K562 (cell line): ENCODE results near the gene RTN4.

ENCODE experiments used
- BCOR ChIP-seq: fragments of 450-650 bp; IDR thresholded peaks from 2 replicates; pipeline ENCODE4 v1.6.1; 2016
- EP300 ChIP-seq: IDR thresholded peaks from 2 replicates; pipeline ENCODE4 v1.6.1; 2012; ENCODE audit warnings: low read length, improper control_type of control experiment
- HEY1 ChIP-seq: fragments of 250-450 bp; sonication (Bioruptor Pico); IDR thresholded peaks from 2 replicates; pipeline ENCODE4 v1.5.0; 2020; ENCODE audit warnings: mild to moderate bottlenecking, moderate library complexity, borderline replicate concordance
- MYC ChIP-seq, 2 experiments: fragments of 250-450 bp in 1 of 2; sonication (Bioruptor Pico) in 1 of 2; IDR thresholded peaks; 2 replicates each; pipeline versions ENCODE4 v1.5.1 to v1.6.1; 2012 to 2021; ENCODE audit warnings: low read depth in 2 of 2, borderline replicate concordance in 1 of 2, improper control_type of control experiment in 1 of 2, low read length in 1 of 2, mild to moderate bottlenecking in 1 of 2, moderate library complexity in 1 of 2
- SIRT6 ChIP-seq: IDR thresholded peaks from one replicate; pipeline ENCODE4 v1.6.1; 2012; ENCODE audit warnings: low read depth, mild to moderate bottlenecking, control low read depth, inconsistent platforms, low read length, moderate library complexity
- SIX5 ChIP-seq, 2 experiments: IDR thresholded peaks; 2 replicates each; pipeline ENCODE4 v1.6.1; 2011; ENCODE audit warnings: low read length in 2 of 2, borderline replicate concordance in 1 of 2, low read depth in 1 of 2, mild to moderate bottlenecking in 1 of 2, moderate library complexity in 1 of 2; ENCODE audit not compliant: insufficient read depth in 1 of 2
- TBP ChIP-seq: optimal IDR thresholded peaks from 2 replicates; pipeline ENCODE3; 2011; ENCODE audit warnings: low read depth, low read length, improper control_type of control experiment
- ZFX ChIP-seq: sonication (generic); formaldehyde crosslinking; IDR thresholded peaks from 2 replicates; pipeline ENCODE4 v1.8.0; 2022; ENCODE audit warnings: mild to moderate bottlenecking, missing genetic modification reagents, moderate library complexity
- TF ChIP-seq, protein P1 (sequence below): fragments of 450-650 bp; formaldehyde crosslinking; IDR thresholded peaks from 2 replicates; pipeline ENCODE4 v1.4.0; 2022; ENCODE audit warnings: missing genetic modification characterization
- TF ChIP-seq, protein P2 (sequence below), 3 experiments: IDR thresholded peaks in 2 of 3; conservative IDR thresholded peaks in 1 of 3; 2 replicates each; pipeline ENCODE4 v1.5.1; 2011 to 2012; ENCODE audit warnings: low read length in 3 of 3, mild to moderate bottlenecking in 3 of 3, control low read depth in 2 of 3, improper control_type of control experiment in 1 of 3, inconsistent platforms in 1 of 3, low read depth in 1 of 3, mixed read lengths in 1 of 3, moderate library complexity in 1 of 3; ENCODE audit not compliant: insufficient read depth in 2 of 3

DNA sequence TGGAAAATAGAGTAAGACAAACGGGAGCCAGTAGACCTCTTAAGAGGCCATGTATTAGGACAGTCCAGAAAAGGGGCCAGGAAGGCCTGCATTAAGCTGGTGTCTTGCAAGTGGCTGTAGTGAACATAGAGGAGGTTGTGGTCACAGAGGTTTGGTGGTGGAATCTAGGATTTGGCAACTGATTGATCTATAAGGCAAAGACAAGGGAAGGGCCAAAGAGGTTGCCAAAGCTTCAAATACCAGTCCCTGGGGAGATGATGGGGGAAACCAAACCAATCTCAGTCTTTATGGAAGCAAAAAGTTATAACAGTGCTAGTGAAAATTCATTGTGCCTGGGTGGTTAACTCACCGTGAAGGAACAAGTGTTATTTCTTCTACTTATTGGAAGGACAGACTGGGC is 28.7 kb upstream of the RTN4 start:
- TF ChIP-seq, protein P1, sequence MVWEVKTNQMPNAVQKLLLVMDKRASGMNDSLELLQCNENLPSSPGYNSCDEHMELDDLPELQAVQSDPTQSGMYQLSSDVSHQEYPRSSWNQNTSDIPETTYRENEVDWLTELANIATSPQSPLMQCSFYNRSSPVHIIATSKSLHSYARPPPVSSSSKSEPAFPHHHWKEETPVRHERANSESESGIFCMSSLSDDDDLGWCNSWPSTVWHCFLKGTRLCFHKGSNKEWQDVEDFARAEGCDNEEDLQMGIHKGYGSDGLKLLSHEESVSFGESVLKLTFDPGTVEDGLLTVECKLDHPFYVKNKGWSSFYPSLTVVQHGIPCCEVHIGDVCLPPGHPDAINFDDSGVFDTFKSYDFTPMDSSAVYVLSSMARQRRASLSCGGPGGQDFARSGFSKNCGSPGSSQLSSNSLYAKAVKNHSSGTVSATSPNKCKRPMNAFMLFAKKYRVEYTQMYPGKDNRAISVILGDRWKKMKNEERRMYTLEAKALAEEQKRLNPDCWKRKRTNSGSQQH, result no peak
- no peak for TF ChIP-seq SIX5 (IDR thresholded peaks at IDR 0.05; ENCODE audit: borderline replicate concordance in 1 of 2, insufficient read depth in 1 of 2, low read depth in 1 of 2, low read length in 2 of 2)
- TF ChIP-seq SIRT6, result no peak
- TF ChIP-seq ZFX (CRISPR knock-in tag), result no peak
- TF ChIP-seq, protein P2, sequence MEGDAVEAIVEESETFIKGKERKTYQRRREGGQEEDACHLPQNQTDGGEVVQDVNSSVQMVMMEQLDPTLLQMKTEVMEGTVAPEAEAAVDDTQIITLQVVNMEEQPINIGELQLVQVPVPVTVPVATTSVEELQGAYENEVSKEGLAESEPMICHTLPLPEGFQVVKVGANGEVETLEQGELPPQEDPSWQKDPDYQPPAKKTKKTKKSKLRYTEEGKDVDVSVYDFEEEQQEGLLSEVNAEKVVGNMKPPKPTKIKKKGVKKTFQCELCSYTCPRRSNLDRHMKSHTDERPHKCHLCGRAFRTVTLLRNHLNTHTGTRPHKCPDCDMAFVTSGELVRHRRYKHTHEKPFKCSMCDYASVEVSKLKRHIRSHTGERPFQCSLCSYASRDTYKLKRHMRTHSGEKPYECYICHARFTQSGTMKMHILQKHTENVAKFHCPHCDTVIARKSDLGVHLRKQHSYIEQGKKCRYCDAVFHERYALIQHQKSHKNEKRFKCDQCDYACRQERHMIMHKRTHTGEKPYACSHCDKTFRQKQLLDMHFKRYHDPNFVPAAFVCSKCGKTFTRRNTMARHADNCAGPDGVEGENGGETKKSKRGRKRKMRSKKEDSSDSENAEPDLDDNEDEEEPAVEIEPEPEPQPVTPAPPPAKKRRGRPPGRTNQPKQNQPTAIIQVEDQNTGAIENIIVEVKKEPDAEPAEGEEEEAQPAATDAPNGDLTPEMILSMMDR (IDR thresholded peaks at IDR 0.05 in 2 of 3, conservative IDR thresholded peaks at IDR 0.05 in 1 of 3; ENCODE audit: insufficient read depth in 2 of 3, low read depth in 1 of 3, low read length in 3 of 3), result no peak
- TF ChIP-seq BCOR, result no peak
- no peak for TF ChIP-seq MYC (IDR thresholded peaks at IDR 0.05; ENCODE audit: low read depth, low read length)
- no peak for TF ChIP-seq MYC (CRISPR knock-in tag; IDR thresholded peaks at IDR 0.05; ENCODE audit: borderline replicate concordance, low read depth)
- TF ChIP-seq TBP, result no peak
- no peak for TF ChIP-seq HEY1
- no peak for TF ChIP-seq EP300
